T-helper 1 cell treated with Interleukin-12 subunit alpha and Interleukin-12 subunit beta and Interleukin-4 antibody, amounts not matched to agents 30 μg/mL and 1 μg/mL, for 36 hours (primary cell): ENCODE data around the gene INPP4A.
"Not testable (repeated sequence)": the region's sequence is repeated elsewhere in the genome, so short reads cannot be mapped to it uniquely, and the experiment has no call there.

Experiments used
- H3K27ac Mint-ChIP-seq: one replicate; pipeline ENCODE4 v1.8.0; 2021; ENCODE audit warnings: mild to moderate bottlenecking, mixed read lengths
- H3K27me3 Mint-ChIP-seq: one replicate; pipeline ENCODE4 v1.8.0; 2021; ENCODE audit warnings: low read depth, mixed read lengths
- H3K36me3 Mint-ChIP-seq: one replicate; pipeline ENCODE4 v1.8.0; 2021; ENCODE audit warnings: low read depth, mixed read lengths
- H3K4me1 Mint-ChIP-seq: one replicate; pipeline ENCODE4 v1.8.0; 2021; ENCODE audit warnings: low read depth, mixed read lengths
- H3K4me3 Mint-ChIP-seq: one replicate; pipeline ENCODE4 v1.8.0; 2021; ENCODE audit warnings: mild to moderate bottlenecking, moderate library complexity, mixed read lengths
- H3K9me3 Mint-ChIP-seq: one replicate; pipeline ENCODE4 v1.8.0; 2021; ENCODE audit warnings: mixed read lengths

The INPP4A gene

GRCh38 chr2:98419977-98420725, 24.5 kb upstream of the INPP4A start:
- H3K9me3 Mint-ChIP-seq = peaks cover 21% of the 10 kb centered on the region
- no peaks in the 10 kb centered on the region for H3K27me3 Mint-ChIP-seq
- H3K4me1 Mint-ChIP-seq = no peaks in the 10 kb centered on the region
- peaks cover 7% of the 10 kb centered on the region for H3K36me3 Mint-ChIP-seq
- H3K4me3 Mint-ChIP-seq = no peak overlapping the region
- H3K27ac Mint-ChIP-seq = no peak overlapping the region

DNA sequence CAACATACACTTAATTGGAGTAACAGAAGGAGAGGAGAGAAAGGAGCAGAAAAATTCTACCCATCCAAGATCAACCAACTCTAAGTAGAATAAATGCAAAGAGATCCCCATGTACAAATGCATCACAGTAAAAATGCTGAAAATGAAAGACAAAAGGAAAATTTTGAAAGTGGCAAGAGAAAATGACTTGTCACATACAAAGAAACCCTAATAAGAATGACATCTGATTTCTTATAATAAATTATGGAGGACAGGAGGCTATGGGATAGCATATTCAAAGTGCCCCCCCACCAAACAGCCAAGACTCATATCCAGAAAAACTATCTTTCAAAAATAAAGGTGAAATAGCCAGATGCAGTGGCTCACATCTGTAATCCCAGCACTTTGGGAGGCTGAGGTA, 22.2 kb upstream of the INPP4A start:
- H3K4me1 Mint-ChIP-seq = no peaks in the 10 kb centered on the region
- no peak overlapping the region for H3K27ac Mint-ChIP-seq
- no peak overlapping the region for H3K4me3 Mint-ChIP-seq
- peaks cover 21% of the 10 kb centered on the region for H3K9me3 Mint-ChIP-seq
- H3K36me3 Mint-ChIP-seq = peaks cover 7% of the 10 kb centered on the region
- H3K27me3 Mint-ChIP-seq = peaks cover 8% of the 10 kb centered on the region

DNA sequence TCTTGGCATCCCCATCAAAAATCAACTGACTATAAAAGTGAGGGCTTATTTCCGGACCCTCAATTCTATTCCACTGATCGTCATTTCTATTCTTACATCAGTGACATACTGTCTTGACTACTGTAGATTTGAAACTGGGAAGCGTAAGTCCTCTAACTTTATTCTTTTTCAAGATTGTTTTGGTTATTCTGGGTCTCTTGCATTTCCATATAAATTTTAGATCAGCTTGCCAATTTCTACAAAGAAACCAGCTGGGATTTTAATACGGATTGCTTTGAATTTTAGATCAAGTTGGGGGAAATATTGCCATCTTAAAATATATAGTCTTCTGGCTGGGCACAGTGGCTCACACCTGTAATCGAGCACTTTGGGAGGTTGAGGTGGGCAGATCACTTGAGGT, 17.9 kb upstream of the INPP4A start:
- no peak overlapping the region for H3K27ac Mint-ChIP-seq
- no peaks in the 10 kb centered on the region for H3K4me1 Mint-ChIP-seq

GRCh38 chr2:98432145-98432544, 12.5 kb upstream of the INPP4A start:
- peaks cover 9% of the 10 kb centered on the region for H3K36me3 Mint-ChIP-seq
- H3K9me3 Mint-ChIP-seq = peaks cover 22% of the 10 kb centered on the region
- H3K4me3 Mint-ChIP-seq = no peak overlapping the region
- H3K27ac Mint-ChIP-seq = no peak overlapping the region
- peaks cover 29% of the 10 kb centered on the region for H3K27me3 Mint-ChIP-seq
- H3K4me1 Mint-ChIP-seq = peaks cover 2% of the 10 kb centered on the region

More for the DNA sequence above, 17.9 kb upstream of the INPP4A start:
- peaks cover 7% of the 10 kb centered on the region for H3K36me3 Mint-ChIP-seq
- peaks cover 13% of the 10 kb centered on the region for H3K9me3 Mint-ChIP-seq
- H3K27me3 Mint-ChIP-seq = peaks cover 29% of the 10 kb centered on the region
- no peak overlapping the region for H3K4me3 Mint-ChIP-seq

DNA sequence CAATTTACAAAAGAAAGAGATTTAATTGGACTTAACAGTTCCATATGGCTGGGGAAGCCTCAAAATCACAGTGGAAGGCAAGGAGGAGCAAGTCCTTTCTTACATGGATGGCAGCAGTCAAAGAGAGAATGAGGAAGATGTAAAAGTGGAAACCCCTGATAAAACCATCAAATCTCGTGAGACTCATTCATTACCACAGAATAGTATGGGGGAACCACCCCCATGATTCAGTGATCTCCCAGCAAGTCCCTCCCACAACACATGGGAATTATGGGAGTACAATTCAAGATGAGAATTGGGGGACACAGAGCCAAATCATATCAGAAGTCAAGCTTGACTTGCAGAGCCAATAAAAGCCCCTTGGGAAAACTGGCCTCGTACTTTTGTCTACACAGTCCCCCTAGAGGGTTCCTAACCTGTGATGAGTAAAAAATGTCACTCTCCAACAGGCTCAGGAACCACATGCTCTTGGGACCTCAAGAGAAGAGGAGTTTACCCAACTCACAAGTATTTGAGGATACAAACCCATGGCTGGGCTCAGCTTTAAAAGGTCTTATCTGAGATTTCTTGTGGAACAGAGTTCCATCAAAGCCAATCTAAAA, 11.2 kb upstream of the INPP4A start:
- Mint-ChIP-seq H3K27me3 (peaks cover 20% of the 10 kb centered on the region), H3K4me1 (peaks cover 7% of the 10 kb centered on the region), H3K27ac (no peak overlapping the region), H3K36me3 (peaks cover 9% of the 10 kb centered on the region), H3K4me3 (no peak overlapping the region), H3K9me3 (peaks cover 23% of the 10 kb centered on the region)

GRCh38 chr2:98434492-98434891, 10.2 kb upstream of the INPP4A start:
- H3K36me3 Mint-ChIP-seq = peaks cover 11% of the 10 kb centered on the region
- H3K4me3 Mint-ChIP-seq = no peak overlapping the region
- peaks cover 16% of the 10 kb centered on the region for H3K4me1 Mint-ChIP-seq
- peaks cover 33% of the 10 kb centered on the region for H3K9me3 Mint-ChIP-seq
- no peak overlapping the region for H3K27ac Mint-ChIP-seq
- H3K27me3 Mint-ChIP-seq = peaks cover 15% of the 10 kb centered on the region

DNA sequence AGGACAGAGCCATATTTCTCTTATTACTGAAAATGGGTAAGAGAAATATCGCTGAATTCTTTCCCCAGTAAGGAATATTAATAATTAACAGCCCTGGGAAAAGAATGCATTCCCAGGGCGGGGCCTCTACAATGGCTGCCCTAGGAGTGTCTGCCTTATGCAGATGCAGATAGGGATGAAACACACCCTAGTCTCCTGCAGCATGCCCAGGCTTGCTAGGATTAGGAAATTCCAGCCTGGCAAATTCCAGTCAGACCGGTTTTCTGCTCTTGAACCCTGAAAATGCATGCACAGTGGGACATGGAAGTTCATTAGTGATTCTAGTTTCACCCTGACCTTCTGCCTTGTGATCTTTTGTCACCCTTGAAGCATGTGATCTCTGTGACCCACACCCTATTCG, 9.0 kb upstream of the INPP4A start:
- H3K4me3 Mint-ChIP-seq = not testable (repeated sequence)

GRCh38 chr2:98436734-98437133, 7.9 kb upstream of the INPP4A start:
- Mint-ChIP-seq H3K36me3 (peaks cover 21% of the 10 kb centered on the region), H3K9me3 (peaks cover 47% of the 10 kb centered on the region), H3K4me1 (peaks cover 29% of the 10 kb centered on the region), H3K4me3 (no peak overlapping the region), H3K27ac (no peak overlapping the region), H3K27me3 (peaks cover 5% of the 10 kb centered on the region)

More for the DNA sequence above, 9.0 kb upstream of the INPP4A start:
- not testable (repeated sequence) for H3K27ac Mint-ChIP-seq, H3K27me3 Mint-ChIP-seq
- Mint-ChIP-seq H3K36me3 (peaks cover 17% of the 10 kb centered on the region), H3K4me1 (peaks cover 25% of the 10 kb centered on the region), H3K9me3 (peaks cover 45% of the 10 kb centered on the region)

- peak overlapping the region; percentile 89 for H3K27ac Mint-ChIP-seq
- no peaks in the 10 kb centered on the region for H3K27me3 Mint-ChIP-seq
- peaks cover 16% of the 10 kb centered on the region for H3K36me3 Mint-ChIP-seq
- H3K4me1 Mint-ChIP-seq = peaks cover 35% of the 10 kb centered on the region
- peak overlapping the region; percentile 72 for H3K4me3 Mint-ChIP-seq
- H3K9me3 Mint-ChIP-seq = peaks cover 42% of the 10 kb centered on the region
Measured at GRCh38 chr2:98438190-98439133, 6.2 kb upstream of the INPP4A start.

DNA sequence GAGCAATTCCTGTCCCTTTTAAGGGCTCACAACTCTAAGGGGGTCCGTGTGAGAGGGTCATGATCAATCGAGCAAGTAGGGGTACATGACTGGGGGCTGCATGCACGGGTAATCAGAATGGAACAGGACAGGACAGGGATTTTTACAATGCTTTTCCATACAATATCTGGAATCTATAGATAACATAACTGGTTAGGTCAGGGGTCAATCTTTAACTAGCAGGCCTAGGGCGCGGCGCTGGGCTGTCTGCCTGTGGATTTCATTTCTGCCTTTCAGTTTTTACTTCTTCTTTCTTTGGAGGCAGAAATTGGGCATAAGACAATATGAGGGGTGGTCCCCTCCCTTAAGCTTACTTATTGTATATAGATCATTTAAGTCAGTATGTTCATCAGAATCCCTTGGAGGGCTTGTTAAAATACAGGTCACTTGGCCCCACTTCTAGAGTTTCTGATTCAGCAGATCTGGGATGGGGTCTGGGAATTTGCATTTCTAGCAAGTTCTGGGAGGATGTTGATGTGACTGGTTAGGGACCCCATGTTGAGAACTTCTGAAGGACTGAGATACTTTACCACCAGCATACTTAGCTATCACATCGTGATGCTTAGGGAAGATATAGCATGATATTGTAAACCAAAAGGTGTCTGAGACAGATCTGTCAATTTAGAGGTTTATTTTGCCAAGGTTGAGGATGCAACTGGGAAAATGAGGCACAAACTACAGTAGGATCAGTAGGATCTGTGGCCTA, 2.8 kb upstream of the INPP4A start:
- Mint-ChIP-seq H3K27me3 (no peaks in the 10 kb centered on the region), H3K4me1 (peaks cover 52% of the 10 kb centered on the region), H3K4me3 (peak overlapping the region; percentile 64), H3K36me3 (peaks cover 27% of the 10 kb centered on the region), H3K9me3 (peaks cover 25% of the 10 kb centered on the region), H3K27ac (no peak overlapping the region)

DNA sequence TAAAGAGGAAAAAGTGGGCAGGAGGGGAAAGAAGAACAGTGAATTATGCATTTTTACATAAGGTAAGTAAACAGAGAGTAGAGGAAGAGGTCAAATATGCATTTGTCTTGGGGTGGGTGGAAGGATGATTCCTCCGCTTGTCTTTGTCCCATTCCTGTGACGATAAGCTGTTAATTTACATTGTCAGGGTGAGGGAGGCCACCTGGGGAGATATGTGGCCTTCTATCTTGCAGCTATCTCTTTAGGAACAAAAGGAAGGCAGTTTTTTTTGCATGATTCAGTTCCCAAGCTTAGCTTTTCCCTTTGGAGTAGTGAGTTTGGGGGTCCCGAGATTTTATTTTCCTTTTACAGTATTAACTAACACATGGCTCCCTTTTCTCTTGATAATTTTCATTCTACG, 2.2 kb upstream of the INPP4A start:
- Mint-ChIP-seq H3K27ac (no peak overlapping the region), H3K36me3 (peaks cover 27% of the 10 kb centered on the region), H3K4me3 (peak overlapping the region; percentile 64), H3K9me3 (peaks cover 25% of the 10 kb centered on the region), H3K4me1 (peaks cover 56% of the 10 kb centered on the region), H3K27me3 (no peaks in the 10 kb centered on the region)

DNA sequence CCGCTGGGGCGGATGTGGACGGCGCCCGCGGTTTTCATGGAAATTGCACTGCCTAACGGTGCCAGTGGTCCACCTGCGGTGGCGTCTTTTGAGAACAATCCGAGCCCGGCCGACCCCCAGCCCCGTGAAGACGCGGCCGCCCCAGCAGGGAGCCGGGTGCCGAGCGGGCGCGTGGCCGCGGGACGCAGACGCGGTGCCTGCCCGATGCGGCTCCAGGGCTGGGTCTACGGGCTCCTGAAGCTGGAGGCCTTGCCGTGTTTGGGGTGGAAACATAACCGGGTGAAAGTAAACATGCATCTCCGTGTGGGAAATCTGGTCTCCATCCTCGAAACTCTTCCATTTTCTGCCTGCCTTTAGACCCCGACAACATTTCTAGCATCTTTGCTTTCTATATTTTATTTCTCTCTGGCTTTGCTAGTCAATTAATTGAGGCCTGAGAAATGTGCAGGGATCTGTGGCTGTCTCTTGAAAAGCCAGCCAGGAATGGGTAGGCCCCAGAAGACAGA, 572 bp downstream of the INPP4A start:
- Mint-ChIP-seq H3K36me3 (peaks cover 25% of the 10 kb centered on the region), H3K4me3 (peak overlapping the region; percentile 98), H3K4me1 (peaks cover 56% of the 10 kb centered on the region), H3K27ac (peak overlapping the region; percentile 91), H3K27me3 (no peaks in the 10 kb centered on the region), H3K9me3 (peaks cover 6% of the 10 kb centered on the region)

DNA sequence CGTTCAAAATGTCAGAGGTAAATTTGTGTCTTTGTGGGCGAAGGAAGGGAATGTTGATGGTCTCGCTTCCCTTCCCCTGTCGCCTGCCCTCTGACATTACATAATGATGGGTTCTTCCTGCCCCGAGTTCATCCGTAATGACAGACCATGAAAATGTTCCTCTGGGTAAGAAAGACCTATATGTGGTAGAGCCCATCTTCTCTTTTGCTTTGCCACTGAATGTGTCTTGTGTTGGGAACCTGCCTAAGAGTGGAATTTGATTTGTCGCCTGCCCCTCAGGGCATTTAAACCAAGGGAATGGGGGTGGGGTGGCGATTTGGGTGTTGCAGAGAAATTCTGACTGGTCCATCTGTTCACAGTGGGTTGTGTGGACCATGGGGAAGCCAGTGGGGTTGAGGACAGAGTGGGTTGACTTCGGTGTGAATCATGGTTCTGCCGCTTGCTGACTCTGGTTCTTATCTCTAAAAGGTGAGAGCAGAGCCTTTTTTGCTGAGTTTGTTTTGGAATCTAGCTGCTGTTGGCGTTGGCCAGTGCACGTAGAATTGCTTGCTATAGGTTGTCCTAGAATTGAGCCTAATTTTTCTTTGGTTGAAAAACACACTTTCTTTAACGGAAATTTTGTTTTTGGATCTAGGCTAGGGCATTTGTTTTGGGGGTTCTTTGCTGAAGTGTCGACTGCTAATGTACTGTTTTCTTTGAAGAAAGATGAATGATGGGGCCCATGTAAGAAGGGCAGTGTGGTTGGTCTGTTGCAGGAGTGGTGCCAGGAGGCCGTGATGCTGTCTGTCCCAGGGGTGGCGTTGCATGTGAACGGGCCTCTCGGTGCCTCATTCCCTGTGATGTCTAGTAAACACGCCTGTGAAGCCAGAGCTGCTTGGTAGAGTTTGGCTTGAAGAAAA, 1.3 kb downstream of the INPP4A start:
- no peaks in the 10 kb centered on the region for H3K27me3 Mint-ChIP-seq
- peaks cover 58% of the 10 kb centered on the region for H3K4me1 Mint-ChIP-seq
- H3K9me3 Mint-ChIP-seq = no peaks in the 10 kb centered on the region
- peak overlapping the region; percentile 98 for H3K4me3 Mint-ChIP-seq
- peak overlapping the region; percentile 91 for H3K27ac Mint-ChIP-seq
- peaks cover 26% of the 10 kb centered on the region for H3K36me3 Mint-ChIP-seq
